Panc1 (cell line): Measurements from ENCODE around the gene CCSER2.

ENCODE experiments used
- CTCF ChIP-seq: fragments of 450-650 bp; IDR thresholded peaks from 2 replicates; pipeline ENCODE4 v1.5.1; 2017; ENCODE audit warnings: mild to moderate bottlenecking
- POLR2AphosphoS5 ChIP-seq: IDR thresholded peaks from 2 replicates; pipeline ENCODE4 v1.6.1; 2012; ENCODE audit warnings: mild to moderate bottlenecking, low read depth, low read length, moderate library complexity
- REST ChIP-seq, 2 experiments: IDR thresholded peaks; 2 replicates each; pipeline ENCODE4 v1.6.1; 2011 to 2012; ENCODE audit warnings: low read depth in 2 of 2, control low read depth in 1 of 2, low read length in 1 of 2, mild to moderate bottlenecking in 1 of 2, moderate library complexity in 1 of 2; ENCODE audit not compliant: insufficient read depth in 1 of 2
- TCF7L2 ChIP-seq: IDR thresholded peaks from 2 replicates; pipeline ENCODE4 v1.6.1; 2011; ENCODE audit warnings: mild to moderate bottlenecking, low read depth, low read length, inconsistent platforms

GRCh38 chr10:84478679-84479078 is 150.3 kb downstream of the CCSER2 start:
- no peak for TF ChIP-seq CTCF
- TF ChIP-seq POLR2AphosphoS5: no peak
- TF ChIP-seq TCF7L2: no peak
- no peak for TF ChIP-seq REST (IDR thresholded peaks at IDR 0.05; ENCODE audit: insufficient read depth in 1 of 2, low read depth in 2 of 2, low read length in 1 of 2)
